T follicular helper cell (primary cell): ENCODE results near the gene MEIS1.

ENCODE experiments used
- DNase-seq: peaks from one replicate; pipeline ENCODE4 v3.0.0-alpha.2; 2020; ENCODE audit warnings: low read depth

Gene MEIS1

GRCh38 chr2:66535574-66536289 is 100.8 kb downstream of the MEIS1 start:
- DNase-seq = no peak

GRCh38 chr2:66536290-66536673 is 101.4 kb downstream of the MEIS1 start:
- no peak for DNase-seq

GRCh38 chr2:66536997-66537396 is 102.1 kb downstream of the MEIS1 start:
- no peak for DNase-seq

- no peak for DNase-seq
These were observed 103.4 kb downstream of the MEIS1 start for GRCh38 chr2:66538291-66538690.

- no peak for DNase-seq
These were observed 104.5 kb downstream of the MEIS1 start for GRCh38 chr2:66539452-66539851.

GRCh38 chr2:66541646-66542045 is 106.7 kb downstream of the MEIS1 start:
- no peak for DNase-seq

GRCh38 chr2:66543257-66543767 is 108.4 kb downstream of the MEIS1 start:
- DNase-seq = no peak

GRCh38 chr2:66544258-66544657 is 109.3 kb downstream of the MEIS1 start:
- no peak for DNase-seq

GRCh38 chr2:66545258-66545657 is 110.3 kb downstream of the MEIS1 start:
- DNase-seq = no peak

GRCh38 chr2:66547118-66547517 is 112.2 kb downstream of the MEIS1 start:
- DNase-seq = no peak

GRCh38 chr2:66547887-66548286 is 113.0 kb downstream of the MEIS1 start:
- DNase-seq = no peak

- DNase-seq = no peak
These were observed 113.5 kb downstream of the MEIS1 start for GRCh38 chr2:66548422-66548821.

- DNase-seq = no peak
These were observed 115.9 kb downstream of the MEIS1 start for GRCh38 chr2:66550826-66551225.

GRCh38 chr2:66553370-66553769 is 118.4 kb downstream of the MEIS1 start:
- no peak for DNase-seq

GRCh38 chr2:66555091-66555490 is 120.2 kb downstream of the MEIS1 start:
- DNase-seq = no peak

- no peak for DNase-seq
These were observed 120.8 kb downstream of the MEIS1 start for GRCh38 chr2:66555501-66556324.

- DNase-seq = no peak
These were observed 124.7 kb downstream of the MEIS1 start for GRCh38 chr2:66559672-66560071.

GRCh38 chr2:66560683-66561082 is 125.8 kb downstream of the MEIS1 start:
- DNase-seq = no peak

GRCh38 chr2:66561645-66562303 is 126.8 kb downstream of the MEIS1 start:
- no peak for DNase-seq

GRCh38 chr2:66562304-66562685 is 127.4 kb downstream of the MEIS1 start:
- no peak for DNase-seq

GRCh38 chr2:66563473-66563872 is 128.5 kb downstream of the MEIS1 start:
- no peak for DNase-seq

- DNase-seq = no peak
These were observed 130.4 kb downstream of the MEIS1 start for GRCh38 chr2:66565291-66565690.
